ENCODE measurements around the gene NME4.

NME4 gene

GRCh38 chr16:424033-424622, 27.1 kb downstream of the NME4 start:
- H3K9me3 Mint-ChIP-seq = no peaks in the 10 kb centered on the region
- H3K36me3 Mint-ChIP-seq (ENCODE audit: low read depth) = peaks cover 16% of the 10 kb centered on the region
- H3K4me1 Mint-ChIP-seq = peaks cover 33% of the 10 kb centered on the region
- peaks cover 24% of the 10 kb centered on the region for H3K27me3 Mint-ChIP-seq (ENCODE audit: low read depth)
- peak overlapping the region in 2 of 3 experiments; percentile 25 to 31 for H3K27ac Mint-ChIP-seq
- no peak for TF ChIP-seq CTCF (IDR thresholded peaks at IDR 0.05; ENCODE audit: unreplicated experiment in 3 of 3)
- H3K4me3 Mint-ChIP-seq = peak overlapping the region; percentile 73 to 79 (median 75)

DNA sequence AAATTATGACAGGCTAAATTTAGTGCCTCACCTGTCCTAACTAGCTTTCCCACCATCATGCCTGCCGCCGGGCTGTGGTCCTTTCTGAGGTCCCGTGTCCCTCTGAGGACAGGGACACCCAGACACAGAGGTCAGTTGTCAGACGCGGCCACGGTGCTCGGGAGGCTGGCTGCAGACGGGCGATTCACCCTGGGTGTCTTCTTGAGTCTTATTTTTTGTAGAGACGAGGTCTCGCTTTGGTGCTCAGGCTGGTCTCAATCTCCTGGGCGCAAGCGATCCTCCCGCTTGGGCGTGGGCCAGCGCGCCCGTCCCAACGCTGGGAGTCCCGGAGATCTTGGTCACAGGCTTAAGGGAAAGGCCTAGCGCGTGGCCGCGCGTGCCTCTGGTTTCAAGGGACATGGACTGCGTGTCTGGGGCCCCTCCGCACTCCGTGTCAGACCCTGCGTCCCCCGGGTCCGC, 27.7 kb downstream of the NME4 start:
- peaks cover 20% of the 10 kb centered on the region for H3K27me3 Mint-ChIP-seq (ENCODE audit: low read depth)
- no peak for TF ChIP-seq CTCF (IDR thresholded peaks at IDR 0.05; ENCODE audit: unreplicated experiment in 3 of 3)
- peak overlapping the region in 1 of 3 experiments; percentile 25 for H3K27ac Mint-ChIP-seq
- H3K4me1 Mint-ChIP-seq = peaks cover 34% of the 10 kb centered on the region
- no peaks in the 10 kb centered on the region for H3K9me3 Mint-ChIP-seq
- H3K36me3 Mint-ChIP-seq (ENCODE audit: low read depth) = peaks cover 17% of the 10 kb centered on the region
- H3K4me3 Mint-ChIP-seq = peak overlapping the region; percentile 73 to 79 (median 75)

GRCh38 chr16:425082-425718, 28.2 kb downstream of the NME4 start, which contains the start of gene RAB11FIP3:
Gene RAB11FIP3 (plus strand): TSS chr16:425649. CDS start chr16:426007, 358 bp downstream.
- H3K27me3 Mint-ChIP-seq (ENCODE audit: low read depth) = peaks cover 20% of the 10 kb centered on the region
- H3K9me3 Mint-ChIP-seq = no peaks in the 10 kb centered on the region
- H3K36me3 Mint-ChIP-seq (ENCODE audit: low read depth) = peaks cover 21% of the 10 kb centered on the region
- peak within 1 kb of the TSS; percentile 90 to 94 (median 93) for H3K4me3 Mint-ChIP-seq
- TF ChIP-seq CTCF (IDR thresholded peaks at IDR 0.05; ENCODE audit: unreplicated experiment in 3 of 3) = peak in 1 of 3 experiments; percentile 22
- peak within 1 kb of the TSS in 2 of 3 experiments; percentile 60 to 84 for H3K27ac Mint-ChIP-seq
- H3K4me1 Mint-ChIP-seq = peaks cover 37% of the 10 kb centered on the region

GRCh38 chr16:425740-426114, 28.7 kb downstream of the NME4 start:
- peak overlapping the region; percentile 85 to 89 (median 88) for H3K4me3 Mint-ChIP-seq
- no peak overlapping the region for H3K27ac Mint-ChIP-seq
- peaks cover 37% of the 10 kb centered on the region for H3K4me1 Mint-ChIP-seq
- H3K27me3 Mint-ChIP-seq (ENCODE audit: low read depth) = peaks cover 16% of the 10 kb centered on the region
- no peaks in the 10 kb centered on the region for H3K9me3 Mint-ChIP-seq
- peaks cover 21% of the 10 kb centered on the region for H3K36me3 Mint-ChIP-seq (ENCODE audit: low read depth)
- TF ChIP-seq CTCF (IDR thresholded peaks at IDR 0.05; ENCODE audit: unreplicated experiment in 3 of 3) = no peak

GRCh38 chr16:426115-426905, 29.3 kb downstream of the NME4 start:
- peaks cover 15% of the 10 kb centered on the region for H3K27me3 Mint-ChIP-seq (ENCODE audit: low read depth)
- peak overlapping the region; percentile 90 to 94 (median 93) for H3K4me3 Mint-ChIP-seq
- H3K9me3 Mint-ChIP-seq = no peaks in the 10 kb centered on the region
- H3K36me3 Mint-ChIP-seq (ENCODE audit: low read depth) = peaks cover 25% of the 10 kb centered on the region
- TF ChIP-seq CTCF (IDR thresholded peaks at IDR 0.05; ENCODE audit: unreplicated experiment in 3 of 3) = no peak
- peak overlapping the region; percentile 52 to 78 (median 61) for H3K27ac Mint-ChIP-seq
- peaks cover 37% of the 10 kb centered on the region for H3K4me1 Mint-ChIP-seq
